Stimulated activated naive CD4-positive, alpha-beta T cell (primary cell): ENCODE data around the gene RAPGEF4.
A peak's percentile ranks its signal among the peaks of the same experiment; 100 is the strongest.

Experiments
- DNase-seq, 6 experiments: peaks; one replicate each; lab custom pipeline; 2025; lab: John Stamatoyannopoulos, UW

The RAPGEF4 gene

GRCh38 chr2:173059971-173060461, 324.4 kb downstream of the RAPGEF4 start:
- DNase-seq = no peak

GRCh38 chr2:173062801-173063200, 327.2 kb downstream of the RAPGEF4 start:
- DNase-seq = no peak

GRCh38 chr2:173064151-173064805, 328.6 kb downstream of the RAPGEF4 start:
- no peak for DNase-seq

- no peak for DNase-seq
Observed at GRCh38 chr2:173066887-173067676, 331.4 kb downstream of the RAPGEF4 start.

- DNase-seq = no peak
Observed at GRCh38 chr2:173075056-173075780, 339.6 kb downstream of the RAPGEF4 start.

GRCh38 chr2:173075781-173076580, 340.3 kb downstream of the RAPGEF4 start, which contains the start of gene MAP3K20:
MAP3K20 (plus strand) TSS chr2:173075846; CDS start chr2:173091032, 15,186 bp downstream.
- DNase-seq = peak in 2 of 6 experiments; percentile 2 to 8

- no peak for DNase-seq
Observed at GRCh38 chr2:173076581-173077345, 341.1 kb downstream of the RAPGEF4 start.

- DNase-seq = no peak
Observed at GRCh38 chr2:173077506-173078177, 342.0 kb downstream of the RAPGEF4 start.

- DNase-seq = no peak
Observed at GRCh38 chr2:173079141-173079540, 343.5 kb downstream of the RAPGEF4 start.

- DNase-seq = no peak
Observed at GRCh38 chr2:173079973-173080860, 344.6 kb downstream of the RAPGEF4 start.

- no peak for DNase-seq
Observed at GRCh38 chr2:173086518-173087213, 351.0 kb downstream of the RAPGEF4 start.

- no peak for DNase-seq
Observed at GRCh38 chr2:173087214-173087581, 351.6 kb downstream of the RAPGEF4 start.

- no peak for DNase-seq
Observed at GRCh38 chr2:173087793-173088496, 352.3 kb downstream of the RAPGEF4 start.

GRCh38 chr2:173090276-173090877, 354.7 kb downstream of the RAPGEF4 start:
- DNase-seq = no peak

- no peak for DNase-seq
Observed at GRCh38 chr2:173090973-173091660, 355.5 kb downstream of the RAPGEF4 start.

- no peak for DNase-seq
Observed at GRCh38 chr2:173091910-173092309, 356.3 kb downstream of the RAPGEF4 start.

- DNase-seq = no peak
Observed at GRCh38 chr2:173092844-173093402, 357.3 kb downstream of the RAPGEF4 start.
